ENCODE measurements around the gene PHF21A. TPM values are rescaled to one million over a fixed set of nuclear protein-coding genes. Genes with fewer than 3 reads are reported as not detected.
A peak's percentile ranks its signal among the peaks of the same experiment; 100 is the strongest.
"Not testable (repeated sequence)": the region's sequence is repeated elsewhere in the genome, so short reads cannot be mapped to it uniquely, and the experiment has no call there.

Gene PHF21A
- polyA plus RNA-seq, 3 donors, result 6.2 to 95.2 (median 14.0) TPM

- no peaks in the 10 kb centered on the region for H3K4me1 ChIP-seq (ENCODE audit: control insufficient read depth in 1 of 2, insufficient read depth in 2 of 2, low read length in 2 of 2)
- Mint-ChIP-seq H3K36me3 (peaks cover 29 to 31% of the 10 kb centered on the region in 2 donors), H3K9me3 (peaks cover 0 to 2% (median 0%) of the 10 kb centered on the region in 7 donors), H3K4me3 (no peak within 1 kb of the TSS), H3K27ac (peak within 1 kb of the TSS in 3 of 7 donors; percentile 8 to 66 (median 10)), H3K27me3 (ENCODE audit: low read depth in 3 of 3) (peaks cover 3 to 27% (median 6%) of the 10 kb centered on the region in 3 donors), H3K4me1 (peaks cover 3% of the 10 kb centered on the region)
- no peak within 1 kb of the TSS for H3K27ac ChIP-seq (ENCODE audit: low read depth in 1 of 2, low read length in 2 of 2)
- H3K79me2 ChIP-seq (ENCODE audit: insufficient read depth, low read length), result no peaks in the 10 kb centered on the region
- peaks cover 0 to under 1% of the 10 kb centered on the region in 2 donors for H3K27me3 ChIP-seq (ENCODE audit: control insufficient read depth in 2 of 2, insufficient read depth in 2 of 2, low read length in 2 of 2)
- no peak within 1 kb of the TSS for H3K4me3 ChIP-seq (replicated peaks in 1 of 3; ENCODE audit: low read depth in 2 of 3, low read length in 3 of 3)
- H3K36me3 ChIP-seq (replicated peaks in 1 of 2; ENCODE audit: control insufficient read depth in 1 of 2, insufficient read depth in 2 of 2, low read length in 2 of 2), result peaks cover 27 to 33% of the 10 kb centered on the region in 2 donors
- H4K20me1 ChIP-seq (ENCODE audit: insufficient read depth, low read length), result peaks cover 30% of the 10 kb centered on the region
- no peak within 1 kb of the TSS for H3K4me2 ChIP-seq (replicated peaks; ENCODE audit: extremely low read depth, low read length, poor library complexity, severe bottlenecking)
- intact Hi-C loops (cut with micrococcal nuclease), result no loop called here
- H3K9me3 ChIP-seq (replicated peaks in 1 of 2; ENCODE audit: control insufficient read depth in 1 of 2, insufficient read depth in 1 of 2, low read length in 2 of 2), result no peaks in the 10 kb centered on the region
- TF ChIP-seq CTCF (IDR thresholded peaks at IDR 0.05), result no peak
- peak in 1 of 3 donors; percentile 55 for DNase-seq
- WGBS (ENCODE audit: insufficient coverage), result 70% methylated on average over 10 of the region's 18 CpGs
- H3K9ac ChIP-seq (ENCODE audit: insufficient read depth, low read length, poor library complexity, severe bottlenecking), result no peak within 1 kb of the TSS
- no peak within 1 kb of the TSS for H2AFZ ChIP-seq (ENCODE audit: insufficient read depth, low read depth, low read length, poor library complexity, severe bottlenecking)
Measured at GRCh38 chr11:45906965-45907611, 214.2 kb downstream of the PHF21A start, which contains the start of gene FREY1. FREY1 (minus strand) TSS chr11:45907271; CDS start chr11:45907245, 26 bp downstream.

- Histone ChIP-seq H3K4me2 (replicated peaks; ENCODE audit: extremely low read depth, low read length, poor library complexity, severe bottlenecking) (no peak overlapping the region), H3K9me3 (replicated peaks in 1 of 2; ENCODE audit: control insufficient read depth in 1 of 2, insufficient read depth in 1 of 2, low read length in 2 of 2) (peaks cover 0 to 4% of the 10 kb centered on the region in 2 donors), H3K4me1 (ENCODE audit: control insufficient read depth in 1 of 2, insufficient read depth in 2 of 2, low read length in 2 of 2) (no peaks in the 10 kb centered on the region), H3K27ac (ENCODE audit: low read depth in 1 of 2, low read length in 2 of 2) (no peak overlapping the region), H4K20me1 (ENCODE audit: insufficient read depth, low read length) (peaks cover 26% of the 10 kb centered on the region), H3K27me3 (ENCODE audit: control insufficient read depth in 2 of 2, insufficient read depth in 2 of 2, low read length in 2 of 2) (peaks cover 1 to 8% of the 10 kb centered on the region in 2 donors), H3K4me3 (replicated peaks in 1 of 3; ENCODE audit: low read depth in 2 of 3, low read length in 3 of 3) (no peak overlapping the region), H3K36me3 (replicated peaks in 1 of 2; ENCODE audit: control insufficient read depth in 1 of 2, insufficient read depth in 2 of 2, low read length in 2 of 2) (peaks cover 19 to 24% of the 10 kb centered on the region in 2 donors), H3K9ac (ENCODE audit: insufficient read depth, low read length, poor library complexity, severe bottlenecking) (no peak overlapping the region), H3K79me2 (ENCODE audit: insufficient read depth, low read length) (no peaks in the 10 kb centered on the region), H2AFZ (ENCODE audit: insufficient read depth, low read depth, low read length, poor library complexity, severe bottlenecking) (no peak overlapping the region)
- DNase-seq, result peak in 2 of 3 donors; percentile 22 to 75
- peak overlapping the region in 1 of 7 donors; percentile 10 for H3K27ac Mint-ChIP-seq
- no peaks in the 10 kb centered on the region for H3K9me3 Mint-ChIP-seq
- peaks cover 12 to 36% (median 15%) of the 10 kb centered on the region in 3 donors for H3K27me3 Mint-ChIP-seq (ENCODE audit: low read depth in 3 of 3)
- peaks cover 3% of the 10 kb centered on the region for H3K4me1 Mint-ChIP-seq
- no peak for TF ChIP-seq CTCF (IDR thresholded peaks at IDR 0.05)
- whole genome bisulfite sequencing (ENCODE audit: insufficient coverage), result 63% methylated on average over 12 of the region's 19 CpGs
- H3K4me3 Mint-ChIP-seq, result no peak overlapping the region
- intact Hi-C loops (cut with micrococcal nuclease), result no loop called here
- peaks cover 22% of the 10 kb centered on the region in 2 donors for H3K36me3 Mint-ChIP-seq
Measured at GRCh38 chr11:45906096-45906682, 215.1 kb downstream of the PHF21A start.

- H3K9ac ChIP-seq (ENCODE audit: insufficient read depth, low read length, poor library complexity, severe bottlenecking); H3K4me3 Mint-ChIP-seq; H3K27ac Mint-ChIP-seq; H3K4me1 ChIP-seq (ENCODE audit: control insufficient read depth in 1 of 2, insufficient read depth in 2 of 2, low read length in 2 of 2); H2AFZ ChIP-seq (ENCODE audit: insufficient read depth, low read depth, low read length, poor library complexity, severe bottlenecking); H3K4me3 ChIP-seq (replicated peaks in 1 of 3; ENCODE audit: low read depth in 2 of 3, low read length in 3 of 3); H3K79me2 ChIP-seq (ENCODE audit: insufficient read depth, low read length); H3K4me2 ChIP-seq (replicated peaks; ENCODE audit: extremely low read depth, low read length, poor library complexity, severe bottlenecking); intact Hi-C loops (cut with micrococcal nuclease); H3K9me3 Mint-ChIP-seq; DNase-seq; H3K4me1 Mint-ChIP-seq; H3K27ac ChIP-seq (ENCODE audit: low read depth in 1 of 2, low read length in 2 of 2): not testable (repeated sequence)
- Mint-ChIP-seq H3K27me3 (ENCODE audit: low read depth in 3 of 3) (peaks cover 18 to 42% (median 21%) of the 10 kb centered on the region in 3 donors), H3K36me3 (peaks cover 17 to 19% of the 10 kb centered on the region in 2 donors)
- peaks cover 0 to 10% of the 10 kb centered on the region in 2 donors for H3K9me3 ChIP-seq (replicated peaks in 1 of 2; ENCODE audit: control insufficient read depth in 1 of 2, insufficient read depth in 1 of 2, low read length in 2 of 2)
- H3K36me3 ChIP-seq (replicated peaks in 1 of 2; ENCODE audit: control insufficient read depth in 1 of 2, insufficient read depth in 2 of 2, low read length in 2 of 2), result peaks cover 13 to 17% of the 10 kb centered on the region in 2 donors
- 51% methylated on average over 2 of the region's 6 CpGs for WGBS (ENCODE audit: insufficient coverage)
- peaks cover 6 to 14% of the 10 kb centered on the region in 2 donors for H3K27me3 ChIP-seq (ENCODE audit: control insufficient read depth in 2 of 2, insufficient read depth in 2 of 2, low read length in 2 of 2)
- H4K20me1 ChIP-seq (ENCODE audit: insufficient read depth, low read length), result peaks cover 20% of the 10 kb centered on the region
Measured at GRCh38 chr11:45905576-45905975, 215.7 kb downstream of the PHF21A start.

Measured in CD14-positive monocyte (primary cell).